Fibroblast of villous mesenchyme (primary cell): Measurements from ENCODE around the gene KRTAP10-6. TPM values are rescaled to one million over a fixed set of nuclear protein-coding genes. Genes with fewer than 3 reads are reported as not detected.
"Not testable (repeated sequence)": the region's sequence is repeated elsewhere in the genome, so short reads cannot be mapped to it uniquely, and the experiment has no call there.

Experiments used
- DNase-seq: peaks from one replicate; pipeline ENCODE4 v3.0.0-alpha.2; 2010; ENCODE audit warnings: low read depth
- H3K4me3 ChIP-seq: 2 replicates; pipeline ENCODE4 v1.5.1; 2011; ENCODE audit warnings: low read depth, mild to moderate bottlenecking, low read length
- CTCF ChIP-seq: IDR thresholded peaks from 2 replicates; pipeline ENCODE4 v1.5.1; 2012; ENCODE audit warnings: low read depth, mild to moderate bottlenecking, low read length; ENCODE audit not compliant: insufficient read depth
- total RNA-seq: library from RNA; depleted of rRNA; stranded (reverse); fragments of >200 nt; gene quantifications from 2 replicates; pipeline ENCODE4 v1.2.3, GENCODE V29; 2012

Gene KRTAP10-6
- total RNA-seq, 1 donor, result not detected

- TF ChIP-seq CTCF, result no peak
- DNase-seq, result no peak
- no peak overlapping the region for H3K4me3 ChIP-seq
Measured at GRCh38 chr21:44632067-44632466, 39.8 kb upstream of the KRTAP10-6 start.

GRCh38 chr21:44630440-44630839 lies 38.1 kb upstream of the KRTAP10-6 start:
- no peak overlapping the region for H3K4me3 ChIP-seq
- DNase-seq, result no peak
- no peak for TF ChIP-seq CTCF

GRCh38 chr21:44628707-44629391 lies 36.5 kb upstream of the KRTAP10-6 start:
- no peak for TF ChIP-seq CTCF
- no peak for DNase-seq
- no peak overlapping the region for H3K4me3 ChIP-seq

GRCh38 chr21:44627831-44628233 lies 35.5 kb upstream of the KRTAP10-6 start:
- not testable (repeated sequence) for DNase-seq, H3K4me3 ChIP-seq

GRCh38 chr21:44627181-44627822 lies 35.0 kb upstream of the KRTAP10-6 start:
- not testable (repeated sequence) for DNase-seq, H3K4me3 ChIP-seq

- DNase-seq, result no peak
- H3K4me3 ChIP-seq, result no peak within 1 kb of the TSS
- TF ChIP-seq CTCF, result no peak
Measured at GRCh38 chr21:44626673-44627143, 34.4 kb upstream of the KRTAP10-6 start, which contains the start of gene KRTAP10-9. Gene KRTAP10-9 (plus strand): TSS chr21:44627093. CDS start chr21:44627172, 79 bp downstream.

GRCh38 chr21:44626262-44626661 lies 34.0 kb upstream of the KRTAP10-6 start:
- H3K4me3 ChIP-seq, result no peak overlapping the region
- no peak for TF ChIP-seq CTCF
- DNase-seq, result no peak

GRCh38 chr21:44625756-44626155 lies 33.5 kb upstream of the KRTAP10-6 start:
- H3K4me3 ChIP-seq, result no peak overlapping the region
- no peak for TF ChIP-seq CTCF
- no peak for DNase-seq
